Measurements from ENCODE around the gene CAB39. TPM values are rescaled to one million over a fixed set of nuclear protein-coding genes. Genes with fewer than 3 reads are reported as not detected.

Gene CAB39
- polyA plus RNA-seq, 1 donor from 2014 or later, result 118 TPM

GRCh38 chr2:230734247-230735175, 21.9 kb downstream of the CAB39 start:
- H3K9me3 ChIP-seq (ENCODE audit: low read length), result no peaks in the 10 kb centered on the region
- no peak overlapping the region for H2AFZ ChIP-seq (ENCODE audit: low read depth, low read length)
- no peaks in the 10 kb centered on the region for H3K36me3 ChIP-seq (ENCODE audit: insufficient read depth, low read length)
- H3K9ac ChIP-seq (ENCODE audit: low read length), result no peak overlapping the region
- peaks cover 26% of the 10 kb centered on the region for H3K79me2 ChIP-seq (replicated peaks; ENCODE audit: insufficient read depth, low read length)
- no peaks in the 10 kb centered on the region for H3K9me2 ChIP-seq (ENCODE audit: insufficient read depth, low read length)
- no peak overlapping the region for H3K4me3 ChIP-seq (ENCODE audit: low read length)
- H3K4me2 ChIP-seq (ENCODE audit: low read length), result no peak overlapping the region
- H4K20me1 ChIP-seq (ENCODE audit: insufficient read depth), result no peaks in the 10 kb centered on the region
- no peaks in the 10 kb centered on the region for H3F3A ChIP-seq (ENCODE audit: insufficient read depth, low read length, poor library complexity, severe bottlenecking)
- no peak overlapping the region for H3K27ac ChIP-seq (ENCODE audit: low read length)
- H3K27me3 ChIP-seq (ENCODE audit: insufficient read depth, low read depth, low read length), result no peaks in the 10 kb centered on the region
- TF ChIP-seq REST (IDR thresholded peaks at IDR 0.05; ENCODE audit: borderline replicate concordance), result no peak
- no peak for TF ChIP-seq EZH2 (IDR thresholded peaks at IDR 0.05; ENCODE audit: borderline replicate concordance, insufficient read depth, low read length, poor library complexity, severe bottlenecking)
- no peak for TF ChIP-seq MXI1 (conservative IDR thresholded peaks at IDR 0.05; ENCODE audit: poor library complexity, severe bottlenecking)
- no peak for TF ChIP-seq TAF1 (IDR thresholded peaks at IDR 0.05; ENCODE audit: low read depth)
- no peak for TF ChIP-seq EP300 (conservative IDR thresholded peaks at IDR 0.05; ENCODE audit: poor library complexity, severe bottlenecking)
- no peak for TF ChIP-seq POLR2AphosphoS5 (IDR thresholded peaks at IDR 0.05)
- no peak for TF ChIP-seq SMC3 (conservative IDR thresholded peaks at IDR 0.05; ENCODE audit: poor library complexity)
- TF ChIP-seq, protein P1, sequence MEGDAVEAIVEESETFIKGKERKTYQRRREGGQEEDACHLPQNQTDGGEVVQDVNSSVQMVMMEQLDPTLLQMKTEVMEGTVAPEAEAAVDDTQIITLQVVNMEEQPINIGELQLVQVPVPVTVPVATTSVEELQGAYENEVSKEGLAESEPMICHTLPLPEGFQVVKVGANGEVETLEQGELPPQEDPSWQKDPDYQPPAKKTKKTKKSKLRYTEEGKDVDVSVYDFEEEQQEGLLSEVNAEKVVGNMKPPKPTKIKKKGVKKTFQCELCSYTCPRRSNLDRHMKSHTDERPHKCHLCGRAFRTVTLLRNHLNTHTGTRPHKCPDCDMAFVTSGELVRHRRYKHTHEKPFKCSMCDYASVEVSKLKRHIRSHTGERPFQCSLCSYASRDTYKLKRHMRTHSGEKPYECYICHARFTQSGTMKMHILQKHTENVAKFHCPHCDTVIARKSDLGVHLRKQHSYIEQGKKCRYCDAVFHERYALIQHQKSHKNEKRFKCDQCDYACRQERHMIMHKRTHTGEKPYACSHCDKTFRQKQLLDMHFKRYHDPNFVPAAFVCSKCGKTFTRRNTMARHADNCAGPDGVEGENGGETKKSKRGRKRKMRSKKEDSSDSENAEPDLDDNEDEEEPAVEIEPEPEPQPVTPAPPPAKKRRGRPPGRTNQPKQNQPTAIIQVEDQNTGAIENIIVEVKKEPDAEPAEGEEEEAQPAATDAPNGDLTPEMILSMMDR (IDR thresholded peaks at IDR 0.05; ENCODE audit: poor library complexity, severe bottlenecking), result no peak
- no peak for TF ChIP-seq RAD21 (conservative IDR thresholded peaks at IDR 0.05)

DNA sequence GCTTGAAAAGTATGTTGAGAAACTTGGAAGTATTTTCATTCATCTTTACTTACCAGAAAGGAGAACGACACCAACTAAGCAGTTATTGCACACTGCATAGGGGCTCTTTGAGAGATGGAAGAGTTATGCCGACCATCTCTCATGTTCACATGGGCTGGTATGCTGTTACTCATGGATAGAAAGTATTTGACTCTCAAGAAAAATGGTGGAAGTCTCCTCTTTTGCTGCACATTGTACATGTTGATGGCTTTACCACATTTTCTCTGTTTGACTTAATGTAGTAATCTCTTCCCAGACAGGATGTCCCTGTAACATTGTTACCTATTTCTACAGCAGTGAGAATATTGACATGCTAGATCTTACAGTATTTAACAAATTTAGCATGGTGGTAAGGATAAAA, 23.2 kb downstream of the CAB39 start:
- no peak overlapping the region for H3K4me3 ChIP-seq (ENCODE audit: low read length)
- H3F3A ChIP-seq (ENCODE audit: insufficient read depth, low read length, poor library complexity, severe bottlenecking), result no peaks in the 10 kb centered on the region
- H3K27ac ChIP-seq (ENCODE audit: low read length), result no peak overlapping the region
- H4K20me1 ChIP-seq (ENCODE audit: insufficient read depth), result no peaks in the 10 kb centered on the region
- H3K9ac ChIP-seq (ENCODE audit: low read length), result no peak overlapping the region
- H3K4me2 ChIP-seq (ENCODE audit: low read length), result no peak overlapping the region
- no peaks in the 10 kb centered on the region for H3K9me3 ChIP-seq (ENCODE audit: low read length)
- H3K9me2 ChIP-seq (ENCODE audit: insufficient read depth, low read length), result no peaks in the 10 kb centered on the region
- H3K36me3 ChIP-seq (ENCODE audit: insufficient read depth, low read length), result no peaks in the 10 kb centered on the region
- no peak for TF ChIP-seq TAF1 (IDR thresholded peaks at IDR 0.05; ENCODE audit: low read depth)
- TF ChIP-seq EP300 (conservative IDR thresholded peaks at IDR 0.05; ENCODE audit: poor library complexity, severe bottlenecking), result no peak
- TF ChIP-seq POLR2AphosphoS5 (IDR thresholded peaks at IDR 0.05), result no peak
- no peak for TF ChIP-seq SMC3 (conservative IDR thresholded peaks at IDR 0.05; ENCODE audit: poor library complexity)
- TF ChIP-seq, protein P1 (IDR thresholded peaks at IDR 0.05; ENCODE audit: poor library complexity, severe bottlenecking), result no peak
- no peak for TF ChIP-seq EZH2 (IDR thresholded peaks at IDR 0.05; ENCODE audit: borderline replicate concordance, insufficient read depth, low read length, poor library complexity, severe bottlenecking)
- no peak for TF ChIP-seq MXI1 (conservative IDR thresholded peaks at IDR 0.05; ENCODE audit: poor library complexity, severe bottlenecking)
- no peak for TF ChIP-seq REST (IDR thresholded peaks at IDR 0.05; ENCODE audit: borderline replicate concordance)
- no peak for TF ChIP-seq RAD21 (conservative IDR thresholded peaks at IDR 0.05)
- no peak overlapping the region for H2AFZ ChIP-seq (ENCODE audit: low read depth, low read length)
- peaks cover 29% of the 10 kb centered on the region for H3K79me2 ChIP-seq (replicated peaks; ENCODE audit: insufficient read depth, low read length)
- H3K27me3 ChIP-seq (ENCODE audit: insufficient read depth, low read depth, low read length), result no peaks in the 10 kb centered on the region

Data from neural cell (in vitro differentiated cells).